HL-60 (cell line): ENCODE measurements around the gene CDK6.

ENCODE experiments used
- DNase-seq, 2 experiments: peaks; one replicate each; pipeline ENCODE4 v3.0.0-alpha.2; 2010 to 2020; ENCODE audit warnings: low read depth in 1 of 2, low spot score in 1 of 2
- H3K27ac ChIP-seq: fragments of 250-450 bp; sonication (Bioruptor Pico); replicated peaks from 2 replicates; pipeline ENCODE4 v1.5.1; 2020; ENCODE audit warnings: mild to moderate bottlenecking, moderate library complexity
- H3K27me3 ChIP-seq: fragments of 250-450 bp; sonication (Bioruptor Pico); 2 replicates; pipeline ENCODE4 v1.5.1; 2021; ENCODE audit warnings: mild to moderate bottlenecking, moderate library complexity; ENCODE audit not compliant: insufficient read depth, poor library complexity, severe bottlenecking
- H3K4me3 ChIP-seq: replicated peaks from 2 replicates; pipeline ENCODE4 v1.5.1; 2011; ENCODE audit warnings: mild to moderate bottlenecking, control low read depth, low read length; ENCODE audit not compliant: insufficient read depth
- CTCF ChIP-seq: IDR thresholded peaks from one replicate; pipeline ENCODE4 v1.5.1; 2011; ENCODE audit warnings: low read length, control low read depth, inconsistent platforms; ENCODE audit not compliant: insufficient read depth
- GABPA ChIP-seq: IDR thresholded peaks from 2 replicates; pipeline ENCODE4 v1.6.1; 2012; ENCODE audit warnings: low read depth
- POLR2AphosphoS5 ChIP-seq: IDR thresholded peaks from 2 replicates; pipeline ENCODE4 v1.6.1; 2012; ENCODE audit warnings: low read depth
- SPI1 ChIP-seq: IDR thresholded peaks from 2 replicates; pipeline ENCODE4 v1.6.1; 2012; ENCODE audit warnings: low read depth, mild to moderate bottlenecking, borderline replicate concordance
- TF ChIP-seq, protein P1 (sequence below): IDR thresholded peaks from 2 replicates; pipeline ENCODE4 v1.6.1; 2012; ENCODE audit warnings: low read depth; ENCODE audit not compliant: insufficient replicate concordance

Gene CDK6

DNA sequence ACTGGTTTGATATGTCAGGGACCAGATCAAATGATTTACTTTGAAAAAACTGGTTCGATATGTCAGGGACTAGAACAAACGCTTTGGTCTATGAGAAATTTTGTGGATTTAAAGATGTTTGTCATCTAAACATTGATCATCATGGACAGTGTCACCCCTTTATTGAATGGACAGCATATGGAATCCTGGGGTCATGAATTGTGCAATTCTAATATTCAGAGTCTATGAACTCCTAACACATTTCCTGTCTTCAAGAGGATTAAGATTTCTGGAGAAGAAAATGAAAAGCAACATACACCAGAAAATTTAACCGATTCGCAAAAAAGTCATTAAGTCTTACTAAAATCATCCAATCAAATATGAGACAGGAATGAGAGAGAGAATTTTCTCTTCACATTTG lies 139.8 kb downstream of the CDK6 start:
- DNase-seq: no peak
- no peak overlapping the region for H3K27ac ChIP-seq
- no peaks in the 10 kb centered on the region for H3K27me3 ChIP-seq
- TF ChIP-seq, protein P1, sequence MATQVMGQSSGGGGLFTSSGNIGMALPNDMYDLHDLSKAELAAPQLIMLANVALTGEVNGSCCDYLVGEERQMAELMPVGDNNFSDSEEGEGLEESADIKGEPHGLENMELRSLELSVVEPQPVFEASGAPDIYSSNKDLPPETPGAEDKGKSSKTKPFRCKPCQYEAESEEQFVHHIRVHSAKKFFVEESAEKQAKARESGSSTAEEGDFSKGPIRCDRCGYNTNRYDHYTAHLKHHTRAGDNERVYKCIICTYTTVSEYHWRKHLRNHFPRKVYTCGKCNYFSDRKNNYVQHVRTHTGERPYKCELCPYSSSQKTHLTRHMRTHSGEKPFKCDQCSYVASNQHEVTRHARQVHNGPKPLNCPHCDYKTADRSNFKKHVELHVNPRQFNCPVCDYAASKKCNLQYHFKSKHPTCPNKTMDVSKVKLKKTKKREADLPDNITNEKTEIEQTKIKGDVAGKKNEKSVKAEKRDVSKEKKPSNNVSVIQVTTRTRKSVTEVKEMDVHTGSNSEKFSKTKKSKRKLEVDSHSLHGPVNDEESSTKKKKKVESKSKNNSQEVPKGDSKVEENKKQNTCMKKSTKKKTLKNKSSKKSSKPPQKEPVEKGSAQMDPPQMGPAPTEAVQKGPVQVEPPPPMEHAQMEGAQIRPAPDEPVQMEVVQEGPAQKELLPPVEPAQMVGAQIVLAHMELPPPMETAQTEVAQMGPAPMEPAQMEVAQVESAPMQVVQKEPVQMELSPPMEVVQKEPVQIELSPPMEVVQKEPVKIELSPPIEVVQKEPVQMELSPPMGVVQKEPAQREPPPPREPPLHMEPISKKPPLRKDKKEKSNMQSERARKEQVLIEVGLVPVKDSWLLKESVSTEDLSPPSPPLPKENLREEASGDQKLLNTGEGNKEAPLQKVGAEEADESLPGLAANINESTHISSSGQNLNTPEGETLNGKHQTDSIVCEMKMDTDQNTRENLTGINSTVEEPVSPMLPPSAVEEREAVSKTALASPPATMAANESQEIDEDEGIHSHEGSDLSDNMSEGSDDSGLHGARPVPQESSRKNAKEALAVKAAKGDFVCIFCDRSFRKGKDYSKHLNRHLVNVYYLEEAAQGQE: no peak
- TF ChIP-seq POLR2AphosphoS5 (no peak), SPI1 (no peak), GABPA (no peak), CTCF (no peak)
- no peak overlapping the region for H3K4me3 ChIP-seq

GRCh38 chr7:92695308-92696261 lies 140.8 kb downstream of the CDK6 start:
- no peak overlapping the region for H3K27ac ChIP-seq
- DNase-seq: no peak

GRCh38 chr7:92694211-92694610 lies 142.2 kb downstream of the CDK6 start:
- TF ChIP-seq, protein P1: no peak
- TF ChIP-seq SPI1 (no peak), CTCF (no peak), POLR2AphosphoS5 (no peak), GABPA (no peak)
- DNase-seq: no peak
- H3K27ac ChIP-seq: no peak overlapping the region
- H3K27me3 ChIP-seq: no peaks in the 10 kb centered on the region
- no peak overlapping the region for H3K4me3 ChIP-seq

More at GRCh38 chr7:92695308-92696261, 140.8 kb downstream of the CDK6 start:
- TF ChIP-seq POLR2AphosphoS5 (no peak), SPI1 (no peak), CTCF (no peak)
- H3K27me3 ChIP-seq: no peaks in the 10 kb centered on the region
- no peak overlapping the region for H3K4me3 ChIP-seq
